Measurements from ENCODE around the gene CCDC124.
"Not testable (repeated sequence)": the region's sequence is repeated elsewhere in the genome, so short reads cannot be mapped to it uniquely, and the experiment has no call there.

CCDC124 gene

GRCh38 chr19:17986569-17986968 lies 53.8 kb downstream of the CCDC124 start:
- not testable (repeated sequence) for DNase-seq (ENCODE audit: low spot score)

GRCh38 chr19:17988161-17988560 lies 55.3 kb downstream of the CCDC124 start:
- DNase-seq (ENCODE audit: low spot score) = no peak

GRCh38 chr19:17989425-17990094 lies 56.7 kb downstream of the CCDC124 start:
- DNase-seq (ENCODE audit: low spot score) = no peak

- no peak for DNase-seq (ENCODE audit: low spot score)
Measured at GRCh38 chr19:17993076-17993813, 60.4 kb downstream of the CCDC124 start.
